ENCODE measurements around the gene HDAC10. TPM values are rescaled to one million over a fixed set of nuclear protein-coding genes. Genes with fewer than 3 reads are reported as not detected.

HDAC10 gene
- total RNA-seq, 1 experiment from 2014 or later: 45.0 TPM

- Mint-ChIP-seq H3K4me1 (peaks cover 8 to 12% of the 10 kb centered on the region in 2 experiments), H3K27me3 (ENCODE audit: low read depth) (peaks cover 46% of the 10 kb centered on the region), H3K9me3 (no peaks in the 10 kb centered on the region), H3K4me3 (peak overlapping the region; percentile 57 to 68), H3K36me3 (ENCODE audit: insufficient read depth in 1 of 3, low read depth in 3 of 3) (no peaks in the 10 kb centered on the region), H3K27ac (no peak overlapping the region)
- no peak overlapping the region for H3K23ac ChIP-seq (ENCODE audit: insufficient read length, low read depth, low read length)
- no peak overlapping the region for H3T11ph ChIP-seq (ENCODE audit: low read length)
- no peaks in the 10 kb centered on the region for H3K4me1 ChIP-seq (ENCODE audit: insufficient read depth, low read length)
- H4K5ac ChIP-seq (ENCODE audit: insufficient read length, low read depth, low read length): no peak overlapping the region
- H3K56ac ChIP-seq (ENCODE audit: insufficient read length, low read depth, low read length): no peak overlapping the region
- no peaks in the 10 kb centered on the region for H3K79me2 ChIP-seq (ENCODE audit: insufficient read depth, low read length)
- H4K91ac ChIP-seq (ENCODE audit: insufficient read length, low read depth, low read length): no peak overlapping the region
- H3K9ac ChIP-seq (ENCODE audit: extremely low read depth, insufficient read length, low read length): no peak overlapping the region
- no peaks in the 10 kb centered on the region for H3K9me3 ChIP-seq (ENCODE audit: control insufficient read depth, low read depth, low read length)
- no peak overlapping the region for H2AFZ ChIP-seq (ENCODE audit: low read length)
- no peak overlapping the region for H2BK15ac ChIP-seq (ENCODE audit: low read depth, low read length)
- H3K27ac ChIP-seq (ENCODE audit: insufficient read length, low read depth, low read length): no peak overlapping the region
- peak overlapping the region; percentile 59 for H3K4me2 ChIP-seq (ENCODE audit: insufficient read depth, insufficient read length, low read length)
- no peaks in the 10 kb centered on the region for H4K20me1 ChIP-seq (ENCODE audit: control insufficient read depth, insufficient read depth, insufficient read length)
- H2BK5ac ChIP-seq (ENCODE audit: insufficient read length, low read length): no peak overlapping the region
- H3K14ac ChIP-seq (ENCODE audit: insufficient read depth, low read length): no peak overlapping the region; the same call in 1 of the 2 replicates
- no peak overlapping the region for H2BK20ac ChIP-seq (ENCODE audit: low read depth, low read length, poor library complexity, severe bottlenecking)
- H2AK5ac ChIP-seq (ENCODE audit: insufficient read length, low read length): no peak overlapping the region
- TF ChIP-seq CTCF (conservative IDR thresholded peaks at IDR 0.05): no peak
- H2BK12ac ChIP-seq (ENCODE audit: insufficient read length, low read depth, low read length): no peak overlapping the region
- H3K4ac ChIP-seq (ENCODE audit: low read depth, low read length): no peak overlapping the region
- peaks cover 8% of the 10 kb centered on the region for H3K23me2 ChIP-seq (ENCODE audit: insufficient read length, low read depth, low read length, poor library complexity, severe bottlenecking)
- DNase-seq: no peak
- H4K8ac ChIP-seq (replicated peaks; ENCODE audit: insufficient read length, low read depth, low read length): no peak overlapping the region
- no peak overlapping the region for H3K18ac ChIP-seq (ENCODE audit: insufficient read length, low read depth, low read length)
- no peaks in the 10 kb centered on the region for H3K27me3 ChIP-seq (ENCODE audit: insufficient read depth, low read length)
- H2BK120ac ChIP-seq (ENCODE audit: low read depth, low read length, poor library complexity, severe bottlenecking): no peak overlapping the region
- WGBS (ENCODE audit: extremely low coverage, insufficient read length, low lambda C conversion rate): no CpG with 5 or more reads among the region's 11 CpGs
- no peaks in the 10 kb centered on the region for H3K79me1 ChIP-seq (ENCODE audit: insufficient read depth, low read depth, low read length, poor library complexity, severe bottlenecking)
Measured at GRCh38 chr22:50260434-50260800, 9.4 kb upstream of the HDAC10 start.

Measured in H9 (cell line).